ENCODE results near the gene GSTM4.

Gene GSTM4

GRCh38 chr1:109634292-109634691, 21.6 kb upstream of the GSTM4 start:
- Histone ChIP-seq H3K4me3 (ENCODE audit: low read length, poor library complexity, severe bottlenecking) (no peak overlapping the region), H3K9me3 (ENCODE audit: insufficient read depth, low read depth, low read length) (no peaks in the 10 kb centered on the region), H3K27me3 (ENCODE audit: insufficient read depth, low read length, poor library complexity, severe bottlenecking) (no peaks in the 10 kb centered on the region), H3F3A (ENCODE audit: low read depth) (no peaks in the 10 kb centered on the region), H3K36me3 (ENCODE audit: insufficient read depth, low read length) (peaks cover 24% of the 10 kb centered on the region; the same call in 1 of the 2 replicates), H4K20me1 (ENCODE audit: insufficient read depth, low read length, poor library complexity, severe bottlenecking) (no peaks in the 10 kb centered on the region), H3K4me1 (ENCODE audit: insufficient read depth, low read length, poor library complexity, severe bottlenecking) (no peaks in the 10 kb centered on the region), H2AFZ (ENCODE audit: low read length) (no peak overlapping the region), H3K9me2 (replicated peaks; ENCODE audit: low read depth, low read length) (no peaks in the 10 kb centered on the region), H3K4me2 (ENCODE audit: low read depth, low read length, poor library complexity, severe bottlenecking) (no peak overlapping the region), H3K79me2 (ENCODE audit: insufficient read depth, low read length) (no peaks in the 10 kb centered on the region), H3K9ac (ENCODE audit: low read depth, low read length, poor library complexity, severe bottlenecking) (no peak overlapping the region)
- no peak for TF ChIP-seq EZH2phosphoT487 (IDR thresholded peaks at IDR 0.05; ENCODE audit: borderline replicate concordance)
- no peak for TF ChIP-seq CTCF (conservative IDR thresholded peaks at IDR 0.05; ENCODE audit: low read length)

GRCh38 chr1:109634771-109635750, 20.8 kb upstream of the GSTM4 start:
- Histone ChIP-seq H2AFZ (ENCODE audit: low read length) (no peak overlapping the region), H3K79me2 (ENCODE audit: insufficient read depth, low read length) (no peaks in the 10 kb centered on the region), H3K9me2 (replicated peaks; ENCODE audit: low read depth, low read length) (no peaks in the 10 kb centered on the region), H3K4me3 (ENCODE audit: low read length, poor library complexity, severe bottlenecking) (no peak overlapping the region), H3K9me3 (ENCODE audit: insufficient read depth, low read depth, low read length) (no peaks in the 10 kb centered on the region), H4K20me1 (ENCODE audit: insufficient read depth, low read length, poor library complexity, severe bottlenecking) (no peaks in the 10 kb centered on the region), H3F3A (ENCODE audit: low read depth) (no peaks in the 10 kb centered on the region), H3K9ac (ENCODE audit: low read depth, low read length, poor library complexity, severe bottlenecking) (no peak overlapping the region), H3K27me3 (ENCODE audit: insufficient read depth, low read length, poor library complexity, severe bottlenecking) (no peaks in the 10 kb centered on the region), H3K4me1 (ENCODE audit: insufficient read depth, low read length, poor library complexity, severe bottlenecking) (no peaks in the 10 kb centered on the region), H3K4me2 (ENCODE audit: low read depth, low read length, poor library complexity, severe bottlenecking) (no peak overlapping the region), H3K36me3 (ENCODE audit: insufficient read depth, low read length) (peaks cover 17% of the 10 kb centered on the region; the same call in 1 of the 2 replicates)
- TF ChIP-seq EZH2phosphoT487 (IDR thresholded peaks at IDR 0.05; ENCODE audit: borderline replicate concordance) = no peak
- no peak for TF ChIP-seq CTCF (conservative IDR thresholded peaks at IDR 0.05; ENCODE audit: low read length)

- Histone ChIP-seq H3K4me2 (ENCODE audit: low read depth, low read length, poor library complexity, severe bottlenecking) (no peak overlapping the region), H3F3A (ENCODE audit: low read depth) (no peaks in the 10 kb centered on the region), H3K27me3 (ENCODE audit: insufficient read depth, low read length, poor library complexity, severe bottlenecking) (no peaks in the 10 kb centered on the region), H3K79me2 (ENCODE audit: insufficient read depth, low read length) (no peaks in the 10 kb centered on the region), H3K4me3 (ENCODE audit: low read length, poor library complexity, severe bottlenecking) (no peak overlapping the region), H2AFZ (ENCODE audit: low read length) (no peak overlapping the region), H3K36me3 (ENCODE audit: insufficient read depth, low read length) (peaks cover 12% of the 10 kb centered on the region; the same call in 1 of the 2 replicates), H3K9me3 (ENCODE audit: insufficient read depth, low read depth, low read length) (no peaks in the 10 kb centered on the region), H3K4me1 (ENCODE audit: insufficient read depth, low read length, poor library complexity, severe bottlenecking) (peaks cover 6% of the 10 kb centered on the region), H3K9me2 (replicated peaks; ENCODE audit: low read depth, low read length) (no peaks in the 10 kb centered on the region), H4K20me1 (ENCODE audit: insufficient read depth, low read length, poor library complexity, severe bottlenecking) (no peaks in the 10 kb centered on the region), H3K9ac (ENCODE audit: low read depth, low read length, poor library complexity, severe bottlenecking) (no peak overlapping the region)
- TF ChIP-seq CTCF (conservative IDR thresholded peaks at IDR 0.05; ENCODE audit: low read length) = no peak
- no peak for TF ChIP-seq EZH2phosphoT487 (IDR thresholded peaks at IDR 0.05; ENCODE audit: borderline replicate concordance)
Observed at GRCh38 chr1:109635862-109636200, 20.1 kb upstream of the GSTM4 start.

Measured in Loucy (cell line).